ENCODE data around the gene ASCC2.

Gene ASCC2

GRCh38 chr22:29816128-29816527 lies 21.9 kb downstream of the ASCC2 start:
- no peak for DNase-seq

- no peak for DNase-seq
These were observed 22.5 kb downstream of the ASCC2 start for GRCh38 chr22:29815580-29815979.

GRCh38 chr22:29814003-29814402 lies 24.1 kb downstream of the ASCC2 start:
- no peak for DNase-seq

- no peak for DNase-seq
These were observed 24.5 kb downstream of the ASCC2 start for GRCh38 chr22:29813563-29813962.

GRCh38 chr22:29813126-29813525 lies 24.9 kb downstream of the ASCC2 start:
- no peak for DNase-seq

- DNase-seq, result peak in 1 of 2 experiments; percentile 5
These were observed 26.7 kb downstream of the ASCC2 start for GRCh38 chr22:29811377-29811776.

GRCh38 chr22:29810216-29810615 lies 27.9 kb downstream of the ASCC2 start:
- DNase-seq, result no peak

GRCh38 chr22:29806196-29806595 lies 31.9 kb downstream of the ASCC2 start:
- no peak for DNase-seq

GRCh38 chr22:29804985-29805384 lies 33.1 kb downstream of the ASCC2 start:
- DNase-seq, result no peak

GRCh38 chr22:29803190-29803589 lies 34.9 kb downstream of the ASCC2 start:
- DNase-seq, result no peak

GRCh38 chr22:29801796-29802195 lies 36.3 kb downstream of the ASCC2 start:
- DNase-seq, result no peak

- DNase-seq, result no peak
These were observed 36.9 kb downstream of the ASCC2 start for GRCh38 chr22:29801153-29801552.

- DNase-seq, result no peak
These were observed 38.8 kb downstream of the ASCC2 start for GRCh38 chr22:29799217-29799680.

GRCh38 chr22:29798801-29799200 lies 39.3 kb downstream of the ASCC2 start:
- DNase-seq, result no peak

GRCh38 chr22:29798318-29798717 lies 39.8 kb downstream of the ASCC2 start:
- no peak for DNase-seq

- no peak for DNase-seq
These were observed 40.7 kb downstream of the ASCC2 start for GRCh38 chr22:29797351-29797750.

- no peak for DNase-seq
These were observed 42.4 kb downstream of the ASCC2 start for GRCh38 chr22:29795663-29796062.

GRCh38 chr22:29793396-29793795 lies 44.7 kb downstream of the ASCC2 start:
- DNase-seq, result no peak

GRCh38 chr22:29790061-29790460 lies 48.0 kb downstream of the ASCC2 start:
- DNase-seq, result no peak

GRCh38 chr22:29788339-29789279 lies 49.5 kb downstream of the ASCC2 start:
- DNase-seq, result no peak

GRCh38 chr22:29787371-29787980 lies 50.6 kb downstream of the ASCC2 start:
- DNase-seq, result no peak

GRCh38 chr22:29786031-29786430 lies 52.0 kb downstream of the ASCC2 start:
- peak in 1 of 2 experiments; percentile 6 for DNase-seq

GRCh38 chr22:29784451-29785361 lies 53.4 kb downstream of the ASCC2 start:
- DNase-seq, result no peak

Measured in NCI-H2081 (cell line).